Testis (tissue), 3 donors: ENCODE data around the gene CUX1. TPM values are rescaled to one million over a fixed set of nuclear protein-coding genes. Genes with fewer than 3 reads are reported as not detected.

Experiments
- DNase-seq: peaks from one replicate; pipeline ENCODE4 v3.0.0-alpha.2; 2019
- H3K27ac ChIP-seq, 2 donors: fragments of 200-600 bp; sonication (generic); one replicate each; pipeline ENCODE4 v1.5.1; 2019
- H3K27me3 ChIP-seq: fragments of 200-600 bp; sonication (generic); one replicate; pipeline ENCODE4 v1.5.1; 2019
- H3K36me3 ChIP-seq: fragments of 200-600 bp; sonication (generic); one replicate; pipeline ENCODE4 v1.5.1; 2017; ENCODE audit warnings: low read depth; ENCODE audit errors: missing control alignments
- H3K4me1 ChIP-seq: fragments of 200-600 bp; sonication (generic); one replicate; pipeline ENCODE4 v1.5.1; 2019
- H3K4me3 ChIP-seq, 2 donors: fragments of 200-600 bp; sonication (generic); one replicate each; pipeline ENCODE4 v1.5.1; 2017 to 2019
- H3K9me3 ChIP-seq: fragments of 200-600 bp; sonication (generic); one replicate; pipeline ENCODE4 v1.5.1; 2017
- CTCF ChIP-seq, 3 experiments: fragments of 450-650 bp in 2 of 3; fragments of 200-600 bp in 1 of 3; sonication (generic) in 1 of 3; IDR thresholded peaks; one replicate each; pipeline ENCODE4 v1.5.1; 2016 to 2019; ENCODE audit warnings: antibody characterized with exemption in 3 of 3, mild to moderate bottlenecking in 2 of 3, moderate library complexity in 1 of 3
- POLR2A ChIP-seq: fragments of 450-650 bp; IDR thresholded peaks from one replicate; pipeline ENCODE4 v1.6.1; 2017; ENCODE audit warnings: antibody characterized with exemption, mild to moderate bottlenecking, moderate library complexity
- WGBS, 2 donors: methylation state at CpG; one replicate each; pipeline ENCODE4 v1.1.5; 2018; 5-methylcytosine and 5-hydroxymethylcytosine counted together
- intact Hi-C: fragments of 100-400 bp; cut with DNase I; formaldehyde crosslinking; loops from one replicate; pipeline ENCODE4 v1.15.1; 2023; ENCODE audit warnings: low total_unique reads
- polyA plus RNA-seq: library from polyadenylated mRNA; stranded (reverse); fragments of 350-450 nt; fragmentation: Illumina TruSeq; extraction: RNeasy Lipid Tissue Mini Kit (QIAGEN cat#74804); gene quantifications from one replicate; pipeline ENCODE4 v1.2.3, GENCODE V29; 2014; ENCODE audit warnings: low read depth, low replicate concordance; ENCODE audit not compliant: insufficient read depth
- total RNA-seq, 2 donors: library from RNA; depleted of rRNA; stranded (reverse); fragments of >200 nt; gene quantifications; one replicate each; pipeline ENCODE4 v1.2.3, GENCODE V29; 2016

The CUX1 gene
- total and polyA plus RNA-seq, 3 donors from 2014 or later, result 30.8 to 46.3 (median 43.1) TPM

GRCh38 chr7:102317231-102318059 lies 500.0 kb downstream of the CUX1 start:
- H3K27ac ChIP-seq, result no peak overlapping the region
- no peaks in the 10 kb centered on the region for H3K27me3 ChIP-seq
- intact Hi-C loops, result no loop called here
- TF ChIP-seq CTCF (IDR thresholded peaks at IDR 0.05) (no peak), POLR2A (no peak)
- H3K4me1 ChIP-seq, result no peaks in the 10 kb centered on the region
- DNase-seq, result no peak
- no peaks in the 10 kb centered on the region for H3K9me3 ChIP-seq
- 62 to 75% methylated on average over 20 to 24 of the region's 24 CpGs for WGBS, 2 donors
- no peaks in the 10 kb centered on the region for H3K36me3 ChIP-seq
- H3K4me3 ChIP-seq, result no peak overlapping the region

- no peaks in the 10 kb centered on the region for H3K27me3 ChIP-seq
- H3K4me3 ChIP-seq, result no peak overlapping the region
- intact Hi-C loops, result no loop called here
- no peak overlapping the region for H3K27ac ChIP-seq
- WGBS, 2 donors, result 68 to 84% methylated on average over 7 of the region's 7 CpGs
- TF ChIP-seq POLR2A (no peak), CTCF (IDR thresholded peaks at IDR 0.05) (no peak)
- no peaks in the 10 kb centered on the region for H3K4me1 ChIP-seq
- no peak for DNase-seq
- no peaks in the 10 kb centered on the region for H3K9me3 ChIP-seq
- no peaks in the 10 kb centered on the region for H3K36me3 ChIP-seq
Observed at GRCh38 chr7:102318482-102318971, 501.1 kb downstream of the CUX1 start.

DNA sequence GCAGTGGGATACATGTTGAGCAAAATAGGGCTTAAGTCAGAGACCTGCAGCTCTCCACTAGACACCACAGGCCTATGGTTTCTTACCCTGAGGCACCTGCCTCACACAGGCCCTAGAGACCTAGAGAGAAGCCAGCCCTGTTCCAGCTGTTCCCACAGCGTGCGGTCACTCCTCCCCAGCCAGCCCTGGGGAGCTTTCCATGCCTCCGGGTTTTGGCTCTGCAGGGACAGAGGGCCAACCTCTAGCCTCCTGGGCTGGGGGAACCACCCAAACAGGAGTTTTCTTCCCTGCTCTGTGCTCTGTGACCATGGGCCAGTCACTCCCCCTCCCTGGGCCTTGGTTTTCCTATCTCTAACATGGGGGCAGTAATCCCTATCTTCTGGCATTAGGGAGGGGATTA lies 502.2 kb downstream of the CUX1 start:
- H3K4me1 ChIP-seq, result no peaks in the 10 kb centered on the region
- H3K36me3 ChIP-seq, result no peaks in the 10 kb centered on the region
- H3K27me3 ChIP-seq, result no peaks in the 10 kb centered on the region
- no peak overlapping the region for H3K27ac ChIP-seq
- H3K4me3 ChIP-seq, result no peak overlapping the region
- no peaks in the 10 kb centered on the region for H3K9me3 ChIP-seq
- 84% methylated on average over 3 of the region's 3 CpGs; no CpG with 5 or more reads in 1 of the 2 donors for WGBS, 2 donors
- no peak for DNase-seq
- no peak for TF ChIP-seq CTCF (IDR thresholded peaks at IDR 0.05)
- no peak for TF ChIP-seq POLR2A
- intact Hi-C loops, result no loop called here

DNA sequence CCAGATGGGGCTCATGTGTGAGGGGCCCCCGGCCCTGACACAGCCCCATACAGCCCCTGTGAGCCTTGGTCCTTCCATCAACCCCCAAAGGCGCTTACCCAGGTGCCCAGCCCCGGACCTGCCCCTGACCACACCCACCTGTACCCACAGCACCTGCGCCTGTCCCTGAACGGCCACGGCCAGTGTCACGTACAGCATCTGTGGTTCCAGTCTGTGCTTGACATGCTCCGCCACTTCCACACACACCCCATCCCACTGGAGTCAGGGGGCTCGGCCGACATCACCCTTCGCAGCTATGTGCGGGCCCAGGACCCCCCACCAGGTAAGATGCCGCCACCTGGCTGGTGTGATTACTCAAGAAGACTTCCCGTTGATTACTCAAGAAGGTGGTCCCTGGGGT lies 502.8 kb downstream of the CUX1 start:
- no peak for DNase-seq
- no peak overlapping the region for H3K27ac ChIP-seq
- H3K9me3 ChIP-seq, result no peaks in the 10 kb centered on the region
- H3K27me3 ChIP-seq, result no peaks in the 10 kb centered on the region
- TF ChIP-seq CTCF (IDR thresholded peaks at IDR 0.05) (no peak), POLR2A (no peak)
- no peaks in the 10 kb centered on the region for H3K36me3 ChIP-seq
- H3K4me3 ChIP-seq, result no peak overlapping the region
- 90 to 96% methylated on average over 13 to 14 of the region's 14 CpGs for WGBS, 2 donors
- intact Hi-C loops, result no loop called here
- H3K4me1 ChIP-seq, result no peaks in the 10 kb centered on the region
